Liver (tissue), 9 donors: ENCODE results near the gene SYNM. TPM values are rescaled to one million over a fixed set of nuclear protein-coding genes. Genes with fewer than 3 reads are reported as not detected.
A peak's percentile ranks its signal among the peaks of the same experiment; 100 is the strongest.

Experiments
- DNase-seq: peaks from one replicate; pipeline ENCODE4 v3.0.0-alpha.2; 2017; ENCODE audit warnings: low spot score
- H3K27ac ChIP-seq, 2 donors: one replicate each; pipeline ENCODE4 v1.7.0; 2013; ENCODE audit warnings: inconsistent platforms in 2 of 2, low read length in 2 of 2, control low read depth in 1 of 2, low read depth in 1 of 2, mild to moderate bottlenecking in 1 of 2
- H3K27me3 ChIP-seq, 4 donors: one replicate each; pipeline versions ENCODE4 v1.6.1 to v1.7.0; 2013; ENCODE audit warnings: low read length in 3 of 4, inconsistent platforms in 1 of 4, mild to moderate bottlenecking in 1 of 4, moderate library complexity in 1 of 4; ENCODE audit not compliant: control insufficient read depth in 4 of 4, insufficient read depth in 4 of 4
- H3K36me3 ChIP-seq, 4 donors: one replicate each; pipeline versions ENCODE4 v1.6.1 to v1.7.0; 2013; ENCODE audit warnings: low read length in 3 of 4, mild to moderate bottlenecking in 3 of 4, low read depth in 1 of 4, moderate library complexity in 1 of 4; ENCODE audit not compliant: control insufficient read depth in 4 of 4, insufficient read depth in 3 of 4
- H3K4me1 ChIP-seq, 4 donors: one replicate each; pipeline versions ENCODE4 v1.6.1 to v1.7.0; 2013; ENCODE audit warnings: low read length in 3 of 4, mild to moderate bottlenecking in 3 of 4, moderate library complexity in 1 of 4; ENCODE audit not compliant: control insufficient read depth in 4 of 4, insufficient read depth in 4 of 4
- H3K4me3 ChIP-seq, 3 donors: one replicate each; pipeline versions ENCODE4 v1.6.1 to v1.7.0; 2013; ENCODE audit warnings: low read length in 3 of 3, control low read depth in 1 of 3, low read depth in 1 of 3, mild to moderate bottlenecking in 1 of 3
- H3K9ac ChIP-seq, 2 donors: one replicate each; pipeline ENCODE4 v1.7.0; 2013; ENCODE audit warnings: low read length in 2 of 2, mild to moderate bottlenecking in 2 of 2, moderate library complexity in 2 of 2, control low read depth in 1 of 2, low read depth in 1 of 2
- H3K9me3 ChIP-seq, 4 donors: one replicate each; pipeline versions ENCODE4 v1.6.1 to v1.7.0; 2013; ENCODE audit warnings: low read length in 3 of 4; ENCODE audit not compliant: control insufficient read depth in 4 of 4
- EGR1 ChIP-seq, 2 donors: IDR thresholded peaks; 2 replicates each; pipeline ENCODE4 v1.6.1; 2016 to 2018; ENCODE audit warnings: antibody characterized with exemption in 2 of 2, low read depth in 2 of 2
- FOXA1 ChIP-seq: IDR thresholded peaks from 2 replicates; pipeline ENCODE4 v1.6.1; 2016; ENCODE audit warnings: antibody characterized with exemption
- FOXA2 ChIP-seq: IDR thresholded peaks from 2 replicates; pipeline ENCODE4 v1.6.1; 2016; ENCODE audit warnings: antibody characterized with exemption
- GABPA ChIP-seq, 2 donors: IDR thresholded peaks in 1 of 2; conservative IDR thresholded peaks in 1 of 2; 2 replicates each; pipeline ENCODE4 v1.6.1; 2016; ENCODE audit warnings: antibody characterized with exemption in 2 of 2, mild to moderate bottlenecking in 1 of 2, moderate library complexity in 1 of 2
- HNF4A ChIP-seq, 2 donors: conservative IDR thresholded peaks; 2 replicates each; pipeline ENCODE4 v1.6.1; 2016; ENCODE audit warnings: antibody characterized with exemption in 2 of 2, mild to moderate bottlenecking in 2 of 2
- HNF4G ChIP-seq: IDR thresholded peaks from 2 replicates; pipeline ENCODE4 v1.6.1; 2016; ENCODE audit warnings: antibody characterized with exemption
- JUND ChIP-seq, 2 donors: IDR thresholded peaks; 2 replicates each; pipeline ENCODE4 v1.6.1; 2016; ENCODE audit warnings: antibody characterized with exemption in 2 of 2
- NR2F2 ChIP-seq: IDR thresholded peaks from 2 replicates; pipeline ENCODE4 v1.6.1; 2016; ENCODE audit warnings: antibody characterized with exemption
- RAD21 ChIP-seq, 2 donors: IDR thresholded peaks; 2 replicates each; pipeline ENCODE4 v1.6.1; 2016; ENCODE audit warnings: antibody characterized with exemption in 2 of 2, mild to moderate bottlenecking in 2 of 2
- RXRA ChIP-seq, 2 donors: IDR thresholded peaks; 2 replicates each; pipeline ENCODE4 v1.6.1; 2017 to 2018; ENCODE audit warnings: antibody characterized with exemption in 2 of 2, mild to moderate bottlenecking in 1 of 2
- SP1 ChIP-seq: IDR thresholded peaks from 2 replicates; pipeline ENCODE4 v1.6.1; 2018; ENCODE audit warnings: antibody characterized with exemption, mild to moderate bottlenecking
- TAF1 ChIP-seq: conservative IDR thresholded peaks from 2 replicates; pipeline ENCODE4 v1.6.1; 2016; ENCODE audit warnings: antibody characterized with exemption, mild to moderate bottlenecking
- YY1 ChIP-seq: IDR thresholded peaks from 2 replicates; pipeline ENCODE4 v1.6.1; 2016; ENCODE audit warnings: antibody characterized with exemption, mild to moderate bottlenecking
- WGBS: extraction: QIAGEN DNeasy Blood & Tissue Kit; methylation state at CpG from one replicate; pipeline ENCODE4 v1.1.7; 2013; 5-methylcytosine and 5-hydroxymethylcytosine counted together
- polyA plus RNA-seq, 2 donors: library from polyadenylated mRNA; stranded (reverse) in 1 of 2; unstranded in 1 of 2; fragments of 200-250 nt in 1 of 2; fragments of >200 nt in 1 of 2; fragmentation: Nextera tagmentation in 1 of 2; extraction: Ambion mirVana in 1 of 2; gene quantifications; one replicate each; pipeline versions ENCODE4 v1.2.1 to v1.2.3, GENCODE V29; 2013 to 2015
- total RNA-seq, 2 donors: library from RNA; depleted of rRNA; stranded (reverse); fragments of >200 nt; gene quantifications; one replicate each; pipeline ENCODE4 v1.2.3, GENCODE V29; 2014
- TF ChIP-seq, protein P1 (sequence below): IDR thresholded peaks from 2 replicates; pipeline ENCODE4 v1.6.1; 2016; ENCODE audit warnings: antibody characterized with exemption
- TF ChIP-seq, protein P2 (sequence below): IDR thresholded peaks from 2 replicates; pipeline ENCODE4 v1.6.1; 2016; ENCODE audit warnings: antibody characterized with exemption
- TF ChIP-seq, protein P3 (sequence below): fragments of 150-350 bp; IDR thresholded peaks from 2 replicates; pipeline ENCODE4 v1.5.1; 2017; ENCODE audit warnings: improper control_type of control experiment, low read depth, low read length; ENCODE audit not compliant: missing input control
- TF ChIP-seq, protein P4 (sequence below): IDR thresholded peaks from 2 replicates; pipeline ENCODE4 v1.6.1; 2016; ENCODE audit warnings: antibody characterized with exemption, mild to moderate bottlenecking
- TF ChIP-seq, protein P5 (sequence below): IDR thresholded peaks from 2 replicates; pipeline ENCODE4 v1.6.1; 2016; ENCODE audit warnings: antibody characterized with exemption
- donor health status: healthy.
- donor health status: healthy.
- donor health status: healthy.
- donor health status: healthy.
- donor health status: healthy.

The SYNM gene
- total and polyA plus RNA-seq, 4 donors, result 0.39 to 6.4 (median 1.2) TPM

DNA sequence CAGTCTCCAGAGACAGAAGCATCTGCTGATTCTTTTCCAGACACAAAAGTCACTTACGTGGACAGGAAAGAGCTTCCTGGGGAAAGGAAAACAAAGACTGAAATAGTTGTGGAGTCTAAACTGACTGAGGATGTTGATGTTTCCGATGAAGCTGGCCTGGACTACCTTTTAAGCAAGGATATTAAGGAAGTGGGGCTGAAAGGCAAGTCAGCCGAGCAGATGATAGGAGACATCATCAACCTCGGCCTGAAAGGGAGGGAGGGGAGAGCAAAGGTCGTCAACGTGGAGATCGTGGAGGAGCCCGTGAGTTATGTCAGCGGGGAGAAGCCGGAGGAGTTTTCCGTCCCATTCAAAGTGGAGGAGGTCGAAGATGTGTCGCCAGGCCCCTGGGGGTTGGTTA lies 25.4 kb downstream of the SYNM start:
- Histone ChIP-seq H3K4me3 (no peak overlapping the region), H3K27ac (no peak overlapping the region), H3K9me3 (no peaks in the 10 kb centered on the region), H3K27me3 (no peaks in the 10 kb centered on the region), H3K36me3 (no peaks in the 10 kb centered on the region), H3K4me1 (peaks cover 3 to 18% (median 9%) of the 10 kb centered on the region in 4 donors), H3K9ac (no peak overlapping the region)
- DNase-seq, result no peak
- 82% methylated on average over 13 of the region's 13 CpGs for WGBS
- TF ChIP-seq RAD21 (IDR thresholded peaks at IDR 0.05) (no peak), GABPA (IDR thresholded peaks at IDR 0.05 in 1 of 2, conservative IDR thresholded peaks at IDR 0.05 in 1 of 2) (no peak), HNF4A (conservative IDR thresholded peaks at IDR 0.05) (no peak), EGR1 (IDR thresholded peaks at IDR 0.05; ENCODE audit: low read depth in 2 of 2) (no peak), FOXA2 (no peak), SP1 (no peak), TAF1 (no peak), JUND (IDR thresholded peaks at IDR 0.05) (no peak)
- TF ChIP-seq, protein P1, sequence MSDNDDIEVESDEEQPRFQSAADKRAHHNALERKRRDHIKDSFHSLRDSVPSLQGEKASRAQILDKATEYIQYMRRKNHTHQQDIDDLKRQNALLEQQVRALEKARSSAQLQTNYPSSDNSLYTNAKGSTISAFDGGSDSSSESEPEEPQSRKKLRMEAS, result no peak
- TF ChIP-seq, protein P2, sequence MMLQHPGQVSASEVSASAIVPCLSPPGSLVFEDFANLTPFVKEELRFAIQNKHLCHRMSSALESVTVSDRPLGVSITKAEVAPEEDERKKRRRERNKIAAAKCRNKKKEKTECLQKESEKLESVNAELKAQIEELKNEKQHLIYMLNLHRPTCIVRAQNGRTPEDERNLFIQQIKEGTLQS, result no peak
- TF ChIP-seq, protein P3, sequence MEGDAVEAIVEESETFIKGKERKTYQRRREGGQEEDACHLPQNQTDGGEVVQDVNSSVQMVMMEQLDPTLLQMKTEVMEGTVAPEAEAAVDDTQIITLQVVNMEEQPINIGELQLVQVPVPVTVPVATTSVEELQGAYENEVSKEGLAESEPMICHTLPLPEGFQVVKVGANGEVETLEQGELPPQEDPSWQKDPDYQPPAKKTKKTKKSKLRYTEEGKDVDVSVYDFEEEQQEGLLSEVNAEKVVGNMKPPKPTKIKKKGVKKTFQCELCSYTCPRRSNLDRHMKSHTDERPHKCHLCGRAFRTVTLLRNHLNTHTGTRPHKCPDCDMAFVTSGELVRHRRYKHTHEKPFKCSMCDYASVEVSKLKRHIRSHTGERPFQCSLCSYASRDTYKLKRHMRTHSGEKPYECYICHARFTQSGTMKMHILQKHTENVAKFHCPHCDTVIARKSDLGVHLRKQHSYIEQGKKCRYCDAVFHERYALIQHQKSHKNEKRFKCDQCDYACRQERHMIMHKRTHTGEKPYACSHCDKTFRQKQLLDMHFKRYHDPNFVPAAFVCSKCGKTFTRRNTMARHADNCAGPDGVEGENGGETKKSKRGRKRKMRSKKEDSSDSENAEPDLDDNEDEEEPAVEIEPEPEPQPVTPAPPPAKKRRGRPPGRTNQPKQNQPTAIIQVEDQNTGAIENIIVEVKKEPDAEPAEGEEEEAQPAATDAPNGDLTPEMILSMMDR, result no peak
- TF ChIP-seq, protein P4, sequence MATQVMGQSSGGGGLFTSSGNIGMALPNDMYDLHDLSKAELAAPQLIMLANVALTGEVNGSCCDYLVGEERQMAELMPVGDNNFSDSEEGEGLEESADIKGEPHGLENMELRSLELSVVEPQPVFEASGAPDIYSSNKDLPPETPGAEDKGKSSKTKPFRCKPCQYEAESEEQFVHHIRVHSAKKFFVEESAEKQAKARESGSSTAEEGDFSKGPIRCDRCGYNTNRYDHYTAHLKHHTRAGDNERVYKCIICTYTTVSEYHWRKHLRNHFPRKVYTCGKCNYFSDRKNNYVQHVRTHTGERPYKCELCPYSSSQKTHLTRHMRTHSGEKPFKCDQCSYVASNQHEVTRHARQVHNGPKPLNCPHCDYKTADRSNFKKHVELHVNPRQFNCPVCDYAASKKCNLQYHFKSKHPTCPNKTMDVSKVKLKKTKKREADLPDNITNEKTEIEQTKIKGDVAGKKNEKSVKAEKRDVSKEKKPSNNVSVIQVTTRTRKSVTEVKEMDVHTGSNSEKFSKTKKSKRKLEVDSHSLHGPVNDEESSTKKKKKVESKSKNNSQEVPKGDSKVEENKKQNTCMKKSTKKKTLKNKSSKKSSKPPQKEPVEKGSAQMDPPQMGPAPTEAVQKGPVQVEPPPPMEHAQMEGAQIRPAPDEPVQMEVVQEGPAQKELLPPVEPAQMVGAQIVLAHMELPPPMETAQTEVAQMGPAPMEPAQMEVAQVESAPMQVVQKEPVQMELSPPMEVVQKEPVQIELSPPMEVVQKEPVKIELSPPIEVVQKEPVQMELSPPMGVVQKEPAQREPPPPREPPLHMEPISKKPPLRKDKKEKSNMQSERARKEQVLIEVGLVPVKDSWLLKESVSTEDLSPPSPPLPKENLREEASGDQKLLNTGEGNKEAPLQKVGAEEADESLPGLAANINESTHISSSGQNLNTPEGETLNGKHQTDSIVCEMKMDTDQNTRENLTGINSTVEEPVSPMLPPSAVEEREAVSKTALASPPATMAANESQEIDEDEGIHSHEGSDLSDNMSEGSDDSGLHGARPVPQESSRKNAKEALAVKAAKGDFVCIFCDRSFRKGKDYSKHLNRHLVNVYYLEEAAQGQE, result no peak
- TF ChIP-seq, protein P5, sequence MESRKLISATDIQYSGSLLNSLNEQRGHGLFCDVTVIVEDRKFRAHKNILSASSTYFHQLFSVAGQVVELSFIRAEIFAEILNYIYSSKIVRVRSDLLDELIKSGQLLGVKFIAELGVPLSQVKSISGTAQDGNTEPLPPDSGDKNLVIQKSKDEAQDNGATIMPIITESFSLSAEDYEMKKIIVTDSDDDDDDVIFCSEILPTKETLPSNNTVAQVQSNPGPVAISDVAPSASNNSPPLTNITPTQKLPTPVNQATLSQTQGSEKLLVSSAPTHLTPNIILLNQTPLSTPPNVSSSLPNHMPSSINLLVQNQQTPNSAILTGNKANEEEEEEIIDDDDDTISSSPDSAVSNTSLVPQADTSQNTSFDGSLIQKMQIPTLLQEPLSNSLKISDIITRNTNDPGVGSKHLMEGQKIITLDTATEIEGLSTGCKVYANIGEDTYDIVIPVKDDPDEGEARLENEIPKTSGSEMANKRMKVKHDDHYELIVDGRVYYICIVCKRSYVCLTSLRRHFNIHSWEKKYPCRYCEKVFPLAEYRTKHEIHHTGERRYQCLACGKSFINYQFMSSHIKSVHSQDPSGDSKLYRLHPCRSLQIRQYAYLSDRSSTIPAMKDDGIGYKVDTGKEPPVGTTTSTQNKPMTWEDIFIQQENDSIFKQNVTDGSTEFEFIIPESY, result no peak

DNA sequence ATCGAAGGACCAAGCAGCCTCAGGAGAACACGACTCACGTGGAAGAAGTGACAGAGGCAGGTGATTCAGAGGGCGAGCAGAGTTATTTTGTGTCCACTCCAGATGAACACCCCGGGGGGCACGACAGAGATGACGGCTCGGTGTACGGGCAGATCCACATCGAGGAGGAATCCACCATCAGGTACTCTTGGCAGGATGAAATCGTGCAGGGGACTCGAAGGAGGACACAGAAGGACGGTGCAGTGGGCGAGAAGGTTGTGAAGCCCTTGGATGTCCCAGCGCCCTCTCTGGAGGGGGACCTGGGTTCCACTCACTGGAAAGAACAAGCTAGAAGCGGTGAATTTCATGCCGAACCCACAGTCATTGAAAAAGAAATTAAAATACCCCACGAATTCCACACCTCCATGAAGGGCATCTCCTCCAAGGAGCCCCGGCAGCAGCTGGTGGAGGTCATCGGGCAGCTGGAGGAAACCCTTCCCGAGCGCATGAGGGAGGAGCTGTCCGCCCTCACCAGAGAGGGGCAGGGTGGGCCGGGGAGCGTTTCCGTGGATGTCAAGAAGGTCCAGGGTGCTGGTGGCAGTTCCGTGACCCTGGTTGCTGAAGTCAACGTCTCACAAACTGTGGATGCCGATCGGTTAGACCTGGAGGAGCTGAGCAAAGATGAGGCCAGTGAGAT lies 26.0 kb downstream of the SYNM start:
- 97% methylated on average over 30 of the region's 30 CpGs for WGBS
- Histone ChIP-seq H3K9ac (no peak overlapping the region), H3K9me3 (no peaks in the 10 kb centered on the region), H3K27ac (peak overlapping the region in 1 of 2 donors; percentile 40), H3K36me3 (no peaks in the 10 kb centered on the region), H3K4me1 (peaks cover 3 to 18% (median 9%) of the 10 kb centered on the region in 4 donors), H3K4me3 (no peak overlapping the region), H3K27me3 (no peaks in the 10 kb centered on the region)
- DNase-seq, result no peak
- TF ChIP-seq NR2F2 (no peak), RXRA (IDR thresholded peaks at IDR 0.05) (no peak), JUND (IDR thresholded peaks at IDR 0.05) (no peak), TAF1 (no peak), FOXA1 (no peak), GABPA (IDR thresholded peaks at IDR 0.05 in 1 of 2, conservative IDR thresholded peaks at IDR 0.05 in 1 of 2) (no peak), RAD21 (IDR thresholded peaks at IDR 0.05) (no peak), FOXA2 (no peak), YY1 (no peak), HNF4G (no peak), HNF4A (conservative IDR thresholded peaks at IDR 0.05) (no peak)
- TF ChIP-seq, protein P1, result no peak
- TF ChIP-seq, protein P3, result no peak
- TF ChIP-seq, protein P5, result no peak
